Right ventricle myocardium inferior (tissue), 1 donor: ENCODE measurements around the gene THAP12. TPM values are rescaled to one million over a fixed set of nuclear protein-coding genes. Genes with fewer than 3 reads are reported as not detected.
A peak's percentile ranks its signal among the peaks of the same experiment; 100 is the strongest.
"Not testable (repeated sequence)": the region's sequence is repeated elsewhere in the genome, so short reads cannot be mapped to it uniquely, and the experiment has no call there.

Source experiments
- ATAC-seq: fragments of 200-7000 bp; cut with Tn5 transposase; one replicate; pipeline ENCODE4 v1.9.1; 2020; ENCODE audit warnings: mild to moderate bottlenecking, moderate library complexity
- DNase-seq: peaks from one replicate; pipeline ENCODE4 v3.0.0; 2021; ENCODE audit errors: missing footprints
- intact Hi-C: fragments of 100-400 bp; cut with DNase I; formaldehyde crosslinking; loops from one replicate; pipeline ENCODE4 v1.11.0; 2022
- total RNA-seq: library from RNA; stranded (reverse); fragmentation: NEBNext Ultra II Directional; extraction: Animal tissue kit (Norgen Biotek cat#: 25700); gene quantifications from one replicate; pipeline ENCODE4 v1.2.1, GENCODE V29; 2021
- donor health status: DM: no; HTN: yes; CAD: no; lungs with severe emphysema.

Gene THAP12
- total RNA-seq, 1 donor from 2014 or later: 19.4 TPM

DNA sequence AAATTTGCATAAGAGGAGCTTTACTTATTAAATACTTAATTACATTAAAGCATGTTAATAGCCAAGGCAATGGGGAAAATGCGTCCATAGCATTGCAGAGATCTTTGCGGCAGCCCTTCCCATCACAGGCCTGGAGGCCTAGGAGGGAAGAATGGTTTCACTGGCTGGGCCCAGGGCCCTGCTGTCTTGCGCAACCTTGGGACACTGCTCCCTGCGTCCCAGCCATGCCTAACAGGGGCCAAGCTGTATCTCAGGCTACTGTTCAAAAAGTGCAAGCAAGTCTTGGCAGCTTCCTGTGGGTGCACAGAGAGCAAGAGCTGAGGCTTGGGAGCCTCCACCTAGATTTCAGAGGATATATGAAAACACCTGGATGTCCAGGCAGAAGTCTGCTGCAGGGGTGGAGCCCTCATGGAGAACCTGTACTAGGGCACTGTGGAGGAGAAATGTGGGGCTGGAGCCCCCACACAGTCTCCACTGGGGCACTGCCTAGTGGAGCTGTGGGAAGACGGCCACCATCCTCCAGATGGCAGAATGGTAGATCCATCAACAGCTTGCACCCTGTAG, 46.0 kb downstream of the THAP12 start:
- ATAC-seq: no peak
- intact Hi-C loops: no loop called here
- DNase-seq: no peak

DNA sequence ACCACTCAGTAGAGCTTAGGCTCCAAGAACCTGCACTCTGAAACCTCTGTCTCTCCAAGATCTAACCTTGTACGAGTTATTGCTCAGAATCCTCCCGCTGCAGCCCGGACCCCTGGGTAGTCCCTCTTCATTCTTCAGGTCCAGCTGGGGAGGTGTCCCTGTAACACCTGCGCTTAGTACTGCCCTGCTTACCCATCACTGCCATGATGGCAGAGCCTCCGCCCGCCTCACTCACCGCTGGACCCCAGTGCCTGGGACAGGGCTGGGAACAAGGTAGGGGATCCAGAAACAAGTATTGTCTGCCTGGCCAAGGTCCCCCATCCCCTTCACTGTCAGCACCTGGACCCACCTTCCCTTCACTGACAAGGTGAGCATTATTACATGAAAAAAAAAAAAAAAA, 50.3 kb downstream of the THAP12 start:
- no peak for ATAC-seq
- no peak for DNase-seq
- intact Hi-C loops: no loop called here

DNA sequence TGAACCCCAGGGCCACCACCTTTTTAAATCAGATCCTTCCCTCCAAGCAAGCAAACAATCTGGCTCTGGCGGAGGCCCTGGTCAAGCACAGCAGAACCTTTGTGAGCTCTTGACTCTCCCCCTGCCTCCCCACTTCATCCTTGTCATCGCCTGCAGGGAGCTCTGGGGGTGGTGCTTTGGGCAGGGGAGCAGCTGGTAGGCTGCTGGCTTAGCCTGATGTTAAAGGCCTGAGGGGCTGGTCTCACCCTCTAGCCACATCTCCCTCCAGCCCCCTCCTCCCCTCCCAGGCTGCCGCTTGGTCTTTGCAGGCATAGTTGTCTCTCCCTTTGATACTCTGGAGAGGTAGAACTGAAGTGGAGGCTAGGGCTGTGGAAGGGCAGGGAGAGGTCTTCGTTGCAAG, 50.9 kb downstream of the THAP12 start:
- DNase-seq (no peak), ATAC-seq (no peak)
- intact Hi-C loops: no loop called here

DNA sequence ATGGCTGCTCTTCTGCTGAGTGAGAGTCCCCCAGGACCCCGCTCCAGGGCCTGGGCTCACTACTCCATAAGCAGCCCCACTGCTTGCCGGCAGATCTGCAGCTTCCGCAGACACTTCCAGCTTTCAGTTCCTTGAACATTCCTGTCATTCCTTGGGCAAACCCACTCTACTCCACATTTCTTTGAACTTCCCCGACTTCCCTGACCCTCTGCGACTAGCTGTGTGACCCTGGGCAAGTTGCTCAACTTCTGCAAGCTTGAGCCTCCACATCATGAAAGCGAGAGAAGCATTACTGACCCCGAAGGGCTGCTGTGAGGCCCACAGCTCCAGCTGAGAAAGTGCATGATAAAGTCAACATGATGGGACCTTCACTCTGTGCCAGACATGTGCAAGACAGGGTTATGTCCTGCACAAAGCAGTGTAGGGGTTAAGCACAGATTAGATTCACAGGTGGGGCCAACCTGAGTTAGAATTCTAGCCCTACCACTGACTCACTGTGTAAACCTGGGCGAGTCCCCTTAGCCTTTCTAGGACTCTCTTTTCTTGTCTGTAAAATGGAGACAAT, 51.8 kb downstream of the THAP12 start:
- ATAC-seq (no peak), DNase-seq (no peak)
- intact Hi-C loops: no loop called here

DNA sequence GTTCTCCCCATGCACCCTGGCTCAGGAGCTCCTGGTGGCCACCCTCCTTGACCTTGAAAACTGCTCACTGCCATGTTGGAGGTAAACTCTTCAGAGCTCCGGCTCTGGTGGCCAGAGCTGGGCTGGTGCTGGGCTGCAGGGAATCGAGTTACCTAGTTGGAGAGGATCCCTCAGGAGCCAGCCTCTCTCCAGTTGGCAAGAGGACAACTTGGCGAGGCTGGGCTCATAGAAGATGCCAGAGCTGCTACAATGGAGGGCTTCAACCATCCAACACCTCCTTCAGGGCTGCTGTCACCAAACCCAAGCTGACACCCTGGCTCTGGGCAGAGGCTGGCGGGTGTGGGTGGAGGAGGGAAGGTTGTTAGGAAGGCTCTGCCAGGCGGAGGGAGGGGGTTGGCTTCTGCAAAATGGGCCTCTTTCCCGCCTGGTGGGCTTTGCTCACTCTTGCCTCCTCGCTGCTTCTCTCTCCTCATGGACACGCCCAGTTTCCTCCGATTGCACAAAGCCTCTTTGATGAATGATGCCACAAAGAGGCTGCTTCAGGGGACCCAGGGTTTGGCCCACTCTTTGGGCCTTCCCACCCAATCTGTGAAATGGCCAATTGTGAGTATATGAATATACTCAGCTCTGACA, 53.1 kb downstream of the THAP12 start:
- intact Hi-C loops: no loop called here
- peak; percentile 88 for ATAC-seq
- no peak for DNase-seq

DNA sequence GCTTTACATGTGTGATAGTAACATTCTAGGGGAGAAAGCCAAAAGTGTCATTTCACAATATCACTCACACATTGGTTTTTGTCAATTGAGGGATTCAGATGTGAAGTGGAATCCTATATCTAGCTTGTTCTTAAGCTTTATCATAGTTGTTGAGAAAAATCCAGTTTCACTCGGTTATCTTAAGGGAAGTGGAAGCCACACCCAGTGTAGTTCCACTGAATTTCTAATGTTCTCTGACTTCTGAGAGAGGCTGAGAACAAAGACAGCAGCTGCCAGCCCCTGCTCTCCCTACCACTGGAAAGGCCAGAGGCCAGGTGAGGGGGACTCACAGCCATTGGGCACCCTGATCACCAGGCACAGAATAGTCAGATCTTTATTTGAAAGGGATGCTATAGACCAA, 53.7 kb downstream of the THAP12 start:
- DNase-seq (no peak), ATAC-seq (no peak)
- intact Hi-C loops: no loop called here

DNA sequence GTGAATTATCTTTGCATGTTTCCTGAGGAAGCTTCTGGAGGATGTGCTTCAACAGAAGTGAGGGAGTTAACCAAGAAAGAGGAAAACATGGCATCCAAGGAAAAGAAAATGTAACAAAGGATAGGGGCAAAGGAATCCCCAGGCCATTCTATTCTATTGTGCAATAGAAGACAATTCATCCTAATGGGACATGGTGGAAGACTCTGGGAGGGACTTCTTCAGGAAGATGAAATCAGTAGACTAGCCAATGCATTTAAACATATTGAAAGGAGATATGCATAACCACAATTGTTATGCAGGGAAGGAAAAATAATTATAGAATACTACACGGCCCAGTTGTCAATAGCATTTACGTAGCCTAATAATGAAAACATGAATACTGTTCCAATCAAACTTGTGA, 55.7 kb downstream of the THAP12 start:
- no peak for DNase-seq
- intact Hi-C loops: no loop called here
- no peak for ATAC-seq

DNA sequence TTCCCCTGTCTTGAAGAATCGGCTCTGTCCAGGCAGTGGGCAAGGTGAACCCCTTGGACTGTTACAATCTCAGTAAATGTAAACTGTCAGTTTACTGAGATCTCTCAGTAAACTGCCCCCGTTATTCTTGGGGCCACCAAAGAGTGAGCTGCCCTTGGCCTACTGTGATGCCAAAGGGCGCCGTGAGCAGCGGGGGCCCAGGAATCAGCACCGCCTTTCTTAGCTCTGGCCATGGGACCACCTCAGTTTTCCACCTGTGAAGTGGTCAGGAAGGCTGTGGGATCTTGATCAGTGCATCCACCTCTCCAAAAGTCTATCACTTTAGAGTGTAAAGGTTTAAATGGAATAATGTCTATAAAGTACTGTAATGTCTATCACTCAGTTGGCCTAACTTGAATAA, 57.1 kb downstream of the THAP12 start:
- no peak for DNase-seq
- ATAC-seq: no peak
- intact Hi-C loops: no loop called here

DNA sequence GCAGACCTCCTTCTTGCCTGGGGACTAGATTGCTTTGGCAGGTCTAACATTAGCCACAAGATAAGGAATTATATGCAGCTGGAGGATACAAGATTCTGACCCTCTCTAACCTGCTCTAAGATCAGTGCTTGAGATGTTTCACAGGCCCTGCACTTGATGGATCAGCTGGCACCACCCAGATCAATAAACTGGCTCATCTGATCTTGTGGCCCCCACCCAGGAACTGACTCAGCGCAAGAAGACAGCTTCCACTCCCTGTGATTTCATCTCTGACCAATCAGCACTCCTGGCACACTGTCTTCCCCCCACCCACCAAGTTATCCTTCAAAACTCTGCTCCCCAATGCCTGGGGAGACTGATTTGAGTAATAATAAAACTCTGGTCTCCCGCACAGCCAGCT, 57.6 kb downstream of the THAP12 start:
- ATAC-seq, intact Hi-C loops, DNase-seq: not testable (repeated sequence)

DNA sequence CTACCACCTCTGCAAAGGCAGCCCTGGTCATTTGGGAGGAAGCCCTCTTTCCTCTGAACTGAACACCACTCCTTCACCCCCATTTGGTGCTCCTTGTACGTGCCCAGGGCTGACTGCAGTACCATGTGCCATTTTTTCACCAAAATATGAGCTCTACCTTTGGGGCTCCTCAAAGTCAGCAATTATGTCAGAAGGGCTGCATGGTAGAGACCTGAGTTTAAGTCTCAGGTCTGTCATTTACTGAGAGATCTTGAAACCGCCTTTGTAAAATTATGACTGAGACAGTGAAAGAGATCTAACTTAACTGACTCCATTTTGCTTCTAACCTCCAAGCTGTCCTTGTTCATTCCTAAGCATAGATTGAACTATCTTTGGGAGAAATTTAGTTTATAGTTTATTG, 58.0 kb downstream of the THAP12 start:
- intact Hi-C loops: no loop called here

DNA sequence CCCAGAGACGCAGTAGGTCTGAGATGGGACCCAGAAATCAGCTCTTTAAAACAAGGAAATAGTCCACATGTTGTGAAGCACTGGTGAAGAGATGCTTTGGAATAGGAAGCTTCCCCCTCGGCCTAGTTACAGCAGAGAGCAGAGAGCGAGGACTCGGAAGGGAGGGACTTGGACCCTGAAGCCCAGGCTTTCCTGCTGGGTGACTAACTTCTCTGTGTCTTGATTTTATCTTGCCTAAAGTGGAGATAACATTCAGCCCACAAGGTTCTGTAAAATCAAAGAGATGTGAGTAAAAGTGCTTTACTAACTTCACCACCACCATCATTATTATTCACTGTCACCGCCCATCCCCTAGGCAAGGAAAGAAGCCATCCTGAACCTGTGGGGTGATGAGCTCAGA, 58.4 kb downstream of the THAP12 start:
- DNase-seq (peak; percentile 14), ATAC-seq (no peak)
- intact Hi-C loops: no loop called here

More for the DNA sequence above, 58.0 kb downstream of the THAP12 start:
- ATAC-seq (no peak), DNase-seq (no peak)

DNA sequence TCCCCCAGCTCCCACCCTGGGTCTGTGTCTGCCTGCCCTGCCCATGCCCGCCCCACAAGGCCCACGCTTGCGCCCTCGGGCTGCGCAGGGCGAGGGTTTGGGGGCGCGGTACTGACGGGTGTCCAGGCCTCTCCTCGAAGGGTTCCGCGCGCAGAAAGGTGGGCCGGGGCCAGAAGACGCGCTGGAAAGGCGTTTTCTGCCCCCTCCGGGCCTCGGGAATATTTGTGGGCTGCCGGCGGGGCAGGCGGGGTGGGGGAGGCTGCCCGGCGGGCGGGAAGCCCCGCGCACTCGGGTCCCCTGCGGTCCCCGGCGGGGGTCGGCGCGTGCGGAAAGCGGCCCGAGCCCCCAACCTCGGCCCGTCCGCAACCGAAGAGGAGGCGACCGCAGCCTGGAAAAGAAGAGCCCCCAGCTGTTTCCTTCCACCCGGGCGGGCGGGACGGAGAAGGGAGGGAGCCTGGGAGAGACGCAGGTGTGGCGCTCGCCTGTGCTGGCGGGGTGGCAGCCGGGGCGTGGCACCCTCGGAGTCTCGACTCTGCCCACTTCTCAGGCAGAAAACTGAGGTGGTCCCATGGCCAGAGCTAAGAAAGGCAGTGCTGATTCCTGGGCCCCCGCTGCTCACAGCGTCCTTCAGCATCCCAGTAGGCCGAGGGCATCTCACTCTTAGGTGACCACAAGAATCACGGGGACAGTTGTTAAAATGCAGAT, 59.0 kb downstream of the THAP12 start:
- peak; percentile 17 for DNase-seq
- no peak for ATAC-seq
- intact Hi-C loops: no loop called here

DNA sequence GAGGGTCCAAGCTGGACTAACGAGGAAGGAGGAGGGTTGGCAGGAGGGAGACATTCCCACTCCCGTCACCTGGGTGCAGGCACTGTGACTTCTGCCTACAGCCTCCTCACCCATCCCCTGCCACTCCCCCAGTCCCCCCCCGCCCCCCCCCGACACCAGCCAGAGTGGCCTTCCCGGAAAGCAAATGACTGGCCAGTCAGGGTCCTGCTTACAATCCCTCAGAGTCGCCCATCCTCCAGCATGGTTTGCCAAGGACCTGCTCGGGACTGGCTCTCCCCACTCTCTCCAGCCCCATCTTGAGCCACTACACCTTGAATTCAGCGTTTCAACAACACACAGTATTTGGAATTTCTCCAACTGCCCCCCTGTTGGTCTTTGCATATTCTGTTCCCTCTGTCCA, 59.6 kb downstream of the THAP12 start:
- ATAC-seq (no peak), DNase-seq (peak; percentile 11)
- intact Hi-C loops: no loop called here

DNA sequence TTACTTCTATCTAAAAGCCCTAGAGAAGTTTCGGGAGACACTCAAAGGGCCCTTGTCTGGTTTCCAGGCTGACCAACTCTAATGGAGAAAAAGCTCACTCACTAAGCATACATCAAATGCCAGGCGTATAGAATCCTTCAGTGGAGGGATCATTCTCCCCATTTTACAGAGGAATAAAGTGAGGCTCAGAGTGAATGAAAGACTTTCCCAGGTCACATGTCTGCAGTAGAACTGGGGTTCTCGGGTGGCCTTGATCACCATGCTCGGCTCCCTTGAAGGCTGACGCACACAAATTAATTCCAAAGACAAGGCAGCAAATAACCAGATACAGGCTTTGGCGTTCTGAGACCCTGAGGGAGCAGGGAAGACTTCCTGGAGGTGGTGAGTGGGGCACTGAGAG, 60.0 kb downstream of the THAP12 start:
- intact Hi-C loops: no loop called here
- ATAC-seq (no peak), DNase-seq (no peak)

DNA sequence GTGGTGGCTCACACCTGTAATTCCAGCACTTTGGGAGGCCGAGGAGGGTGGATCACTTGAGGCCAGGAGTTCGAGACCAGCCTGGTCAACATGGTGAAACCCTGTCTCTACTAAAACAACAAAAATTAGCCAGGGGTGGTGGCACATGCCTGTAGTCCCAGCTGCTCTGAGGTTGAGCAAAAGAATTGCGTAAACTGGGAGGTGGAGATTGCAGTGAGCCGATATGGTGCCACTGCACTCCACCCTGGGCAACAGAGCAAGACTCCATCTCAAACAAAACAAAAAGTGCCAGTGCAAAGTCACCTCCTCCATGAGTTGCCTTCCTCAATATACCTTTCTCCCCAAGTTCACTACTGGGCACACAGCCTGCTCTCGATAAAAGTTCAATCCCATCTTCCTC, 61.1 kb downstream of the THAP12 start:
- ATAC-seq, DNase-seq: not testable (repeated sequence)
- intact Hi-C loops: loop anchor here (5.0 kb wide), 1 partner anchor 422 kb away; no protein-coding TSS in a partner anchor

DNA sequence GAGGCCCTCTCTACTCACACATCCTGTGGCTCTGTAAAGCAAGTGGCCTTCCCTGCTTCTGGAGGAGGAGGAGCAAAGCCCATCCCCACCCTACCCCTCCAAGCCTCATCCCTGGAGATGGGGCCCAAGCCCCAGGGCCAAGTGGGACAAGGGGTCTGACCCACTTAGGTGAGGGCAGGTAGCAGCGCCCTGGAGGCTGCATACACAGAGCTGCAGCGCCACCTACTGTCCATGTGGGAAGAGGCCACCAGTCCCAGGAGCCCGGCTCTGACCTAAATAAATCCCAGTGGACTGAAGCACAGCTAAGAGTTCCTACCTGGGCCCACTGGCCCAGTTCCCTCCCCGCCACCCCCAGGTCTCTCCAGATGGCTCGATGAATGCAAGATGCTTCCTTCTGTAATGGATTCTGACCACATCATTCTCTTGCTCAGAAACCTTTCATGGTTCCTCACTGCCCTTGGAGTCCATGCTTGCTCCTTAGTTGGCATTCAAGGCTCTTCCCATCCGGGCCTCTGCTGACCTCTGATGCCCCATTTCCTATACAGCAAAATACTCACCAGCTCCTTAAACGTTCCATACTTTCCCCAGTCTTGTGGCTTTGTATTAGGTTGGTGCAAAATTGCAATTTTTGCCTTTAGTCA, 62.1 kb downstream of the THAP12 start:
- DNase-seq (peak; percentile 89), ATAC-seq (peak; percentile 87)
- intact Hi-C loops: loop anchor here (1.0 to 5.0 kb wide), 2 partner anchors 111 to 422 kb away; no protein-coding TSS in a partner anchor

DNA sequence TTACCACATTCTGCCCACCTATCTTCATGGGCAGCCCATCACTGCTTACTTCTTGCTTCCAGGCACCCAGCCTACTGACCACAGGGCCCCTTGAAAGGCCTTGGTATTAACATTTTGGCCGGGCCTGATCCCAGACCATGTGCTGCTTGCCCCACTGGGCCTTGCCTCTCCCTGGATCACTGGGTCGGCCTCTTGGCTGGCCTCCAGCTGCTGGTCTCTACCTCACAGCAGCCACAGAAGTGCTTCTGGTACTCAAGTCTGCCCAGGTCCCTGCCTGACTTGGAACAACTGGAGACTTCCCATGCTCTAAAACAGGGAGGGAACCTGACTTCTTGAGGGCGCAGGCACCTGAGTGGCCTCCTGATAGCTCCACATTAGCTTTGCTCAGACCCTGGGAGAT, 63.6 kb downstream of the THAP12 start:
- intact Hi-C loops: loop anchor here (5.0 kb wide), 1 partner anchor 420 kb away; no protein-coding TSS in a partner anchor
- no peak for ATAC-seq
- no peak for DNase-seq

DNA sequence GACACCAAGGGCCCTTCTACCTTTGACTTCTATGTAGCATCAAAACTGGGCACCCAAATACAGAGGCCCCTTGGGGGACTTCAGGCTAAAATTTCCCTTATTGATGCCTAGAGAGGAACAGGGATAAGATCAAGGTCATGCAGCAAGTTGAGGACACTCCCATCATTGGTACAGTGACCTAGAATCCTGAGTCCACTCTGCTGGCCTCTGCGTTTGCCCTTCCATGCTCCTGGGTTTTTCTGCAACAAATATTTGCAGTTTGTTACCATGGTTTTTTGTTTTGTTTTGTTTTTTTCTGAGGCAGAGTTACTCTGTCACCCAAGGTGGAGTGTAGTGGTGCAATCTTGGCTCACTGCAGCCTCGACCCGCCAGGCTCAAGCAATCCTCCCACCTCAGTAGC, 64.2 kb downstream of the THAP12 start:
- no peak for ATAC-seq
- intact Hi-C loops: loop anchor here (5.0 kb wide), 1 partner anchor 419 kb away; no protein-coding TSS in a partner anchor
- DNase-seq: no peak

DNA sequence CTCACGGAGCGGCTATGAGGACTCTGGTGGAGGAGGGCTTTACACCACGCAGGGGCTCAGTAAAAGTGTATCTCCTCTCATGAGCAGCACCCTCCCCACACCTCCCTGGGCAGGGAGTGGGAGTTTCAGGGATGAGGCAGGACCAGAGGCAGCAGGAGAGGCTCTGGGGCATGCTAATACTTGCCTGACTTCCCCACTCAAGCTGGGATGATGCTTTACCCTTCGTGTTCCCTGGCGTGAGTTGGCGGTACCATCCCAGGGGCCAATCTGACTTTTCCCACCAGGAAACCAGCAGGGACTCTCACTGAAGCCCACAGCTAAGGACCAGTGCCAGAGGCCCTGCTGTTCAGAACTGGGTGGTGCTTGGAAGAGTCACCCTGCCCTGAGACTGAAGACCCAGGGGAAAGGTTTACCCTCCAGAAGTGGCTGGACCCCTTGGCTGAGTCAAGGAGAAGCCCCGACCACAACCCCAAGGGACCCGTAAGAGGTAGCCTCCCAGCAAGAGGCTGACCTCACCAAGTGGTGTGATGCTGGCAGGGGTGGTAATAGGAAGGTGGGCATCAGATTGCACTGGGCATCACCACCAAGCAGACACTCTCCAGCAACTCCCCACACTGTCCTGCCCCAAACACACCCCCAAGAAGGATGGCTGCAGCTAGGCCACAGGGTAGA, 65.6 kb downstream of the THAP12 start:
- intact Hi-C loops: loop anchor here (5.0 kb wide), 1 partner anchor 418 kb away; no protein-coding TSS in a partner anchor
- DNase-seq (no peak), ATAC-seq (no peak)
